PFSK-1 (cell line): Measurements from ENCODE around the gene MAST3.

Source experiments
- FOXP2 ChIP-seq: optimal IDR thresholded peaks from 2 replicates; pipeline ENCODE3; 2011; ENCODE audit warnings: borderline replicate concordance, control low read depth, inconsistent platforms; ENCODE audit not compliant: insufficient read depth; ENCODE audit errors: extremely low read length, extremely low read depth
- POLR2AphosphoS5 ChIP-seq: IDR thresholded peaks from 2 replicates; pipeline ENCODE4 v1.6.1; 2012; ENCODE audit warnings: low read depth, mild to moderate bottlenecking, control low read depth, low read length, moderate library complexity
- REST ChIP-seq, 2 experiments: IDR thresholded peaks; 2 replicates each; pipeline versions ENCODE4 v1.6.1 to v1.8.0; 2011 to 2012; ENCODE audit warnings: low read depth in 2 of 2, low read length in 2 of 2, control low read depth in 1 of 2, inconsistent platforms in 1 of 2, mild to moderate bottlenecking in 1 of 2, moderate library complexity in 1 of 2; ENCODE audit not compliant: insufficient read depth in 1 of 2
- SIN3A ChIP-seq: IDR thresholded peaks from 2 replicates; pipeline ENCODE4 v1.6.1; 2012; ENCODE audit warnings: mild to moderate bottlenecking, low read length, moderate library complexity, borderline replicate concordance; ENCODE audit not compliant: insufficient read depth
- TAF1 ChIP-seq: IDR thresholded peaks from 2 replicates; pipeline ENCODE4 v1.6.1; 2012; ENCODE audit warnings: low read length, control low read depth, borderline replicate concordance; ENCODE audit not compliant: insufficient read depth

MAST3 gene

GRCh38 chr19:18152817-18153555 lies 55.4 kb downstream of the MAST3 start, which contains the start of gene PIK3R2:
Gene PIK3R2 (plus strand): TSS chr19:18153163. CDS start chr19:18155880, 2,717 bp downstream.
- TF ChIP-seq POLR2AphosphoS5 (peak; percentile 33; the same call in 1 of the 2 replicates), TAF1 (no peak), FOXP2 (peak; percentile 64)

GRCh38 chr19:18153556-18154134 lies 56.1 kb downstream of the MAST3 start:
- TF ChIP-seq SIN3A (no peak), TAF1 (no peak), FOXP2 (no peak), REST (IDR thresholded peaks at IDR 0.05; ENCODE audit: insufficient read depth in 1 of 2, low read depth in 2 of 2, low read length in 2 of 2) (no peak), POLR2AphosphoS5 (no peak)

- TF ChIP-seq REST (IDR thresholded peaks at IDR 0.05; ENCODE audit: insufficient read depth in 1 of 2, low read depth in 2 of 2, low read length in 2 of 2), result no peak
- TF ChIP-seq POLR2AphosphoS5, result no peak
- no peak for TF ChIP-seq TAF1
- TF ChIP-seq FOXP2, result no peak
- TF ChIP-seq SIN3A, result no peak
These were observed 57.8 kb downstream of the MAST3 start for GRCh38 chr19:18155095-18156087.

GRCh38 chr19:18156268-18156667 lies 58.7 kb downstream of the MAST3 start:
- TF ChIP-seq TAF1 (no peak), FOXP2 (no peak), POLR2AphosphoS5 (no peak), SIN3A (no peak), REST (IDR thresholded peaks at IDR 0.05; ENCODE audit: insufficient read depth in 1 of 2, low read depth in 2 of 2, low read length in 2 of 2) (no peak)

GRCh38 chr19:18156841-18157464 lies 59.4 kb downstream of the MAST3 start:
- peak; percentile 64 for TF ChIP-seq POLR2AphosphoS5
- peak; percentile 85; the same call in 1 of the 2 replicates for TF ChIP-seq SIN3A
- TF ChIP-seq TAF1, result peak; percentile 27; the same call in 1 of the 2 replicates
- TF ChIP-seq FOXP2, result peak; percentile 19
- peak in 1 of 2 experiments; percentile 65; a peak in 1 of 4 replicates for TF ChIP-seq REST (IDR thresholded peaks at IDR 0.05; ENCODE audit: insufficient read depth in 1 of 2, low read depth in 2 of 2, low read length in 2 of 2)
